SU-DHL-6 (cell line): ENCODE measurements around the gene SPOCD1.

ENCODE experiments used
- H2AFZ ChIP-seq: fragments of 200-600 bp; sonication (generic); 2 replicates; pipeline ENCODE4 v1.6.1; 2014; ENCODE audit warnings: low read depth, mild to moderate bottlenecking, moderate library complexity, mixed read lengths, antibody characterized with exemption, low read length; ENCODE audit not compliant: severe bottlenecking
- H3F3A ChIP-seq: fragments of 200-600 bp; shearing (Covaris generic); 2 replicates; pipeline ENCODE4 v1.6.0; 2016; ENCODE audit warnings: antibody characterized with exemption, mild to moderate bottlenecking; ENCODE audit not compliant: insufficient read depth
- H3K27ac ChIP-seq: fragments of 200-600 bp; sonication (generic); 2 replicates; pipeline ENCODE4 v1.5.1; 2016; ENCODE audit warnings: low read depth, mild to moderate bottlenecking, low read length, moderate library complexity, mixed read lengths
- H3K27me3 ChIP-seq: fragments of 200-600 bp; sonication (generic), shearing (Covaris generic); 2 replicates; pipeline ENCODE4 v1.6.0; 2014; ENCODE audit warnings: mild to moderate bottlenecking, low read length
- H3K36me3 ChIP-seq: fragments of 200-600 bp; sonication (generic); 2 replicates; pipeline ENCODE4 v1.6.1; 2014; ENCODE audit warnings: mild to moderate bottlenecking, low read length, mixed read lengths
- H3K4me2 ChIP-seq: fragments of 300-600, 200-600 bp; shearing (Covaris generic), sonication (generic); 2 replicates; pipeline ENCODE4 v1.6.0; 2014; ENCODE audit warnings: low read length, low read depth, mild to moderate bottlenecking; ENCODE audit not compliant: poor library complexity, severe bottlenecking
- H3K4me3 ChIP-seq: fragments of 200-600 bp; sonication (generic); 2 replicates; pipeline ENCODE4 v1.5.1; 2014; ENCODE audit warnings: antibody characterized with exemption, low read length, mild to moderate bottlenecking, mixed read lengths; ENCODE audit not compliant: insufficient read depth, poor library complexity, severe bottlenecking
- H3K79me2 ChIP-seq: fragments of 200-600 bp; sonication (generic); 2 replicates; pipeline ENCODE4 v1.6.1; 2014; ENCODE audit warnings: mild to moderate bottlenecking, low read length, moderate library complexity; ENCODE audit not compliant: insufficient read depth
- H3K9ac ChIP-seq: fragments of 200-600 bp; sonication (generic); 2 replicates; pipeline ENCODE4 v1.7.0; 2014; ENCODE audit warnings: mild to moderate bottlenecking, low read length
- H3K9me2 ChIP-seq: fragments of 200-600 bp; sonication (generic); replicated peaks from 2 replicates; pipeline ENCODE4 v1.6.1; 2014; ENCODE audit warnings: low read length; ENCODE audit not compliant: insufficient read depth
- H3K9me3 ChIP-seq: fragments of 200-600 bp; sonication (generic); 2 replicates; pipeline ENCODE4 v1.6.1; 2014; ENCODE audit warnings: low read length, mixed read lengths; ENCODE audit not compliant: insufficient read depth
- H4K20me1 ChIP-seq: fragments of 200-600 bp; sonication (generic); 2 replicates; pipeline ENCODE4 v1.6.1; 2014; ENCODE audit warnings: low read depth, mild to moderate bottlenecking, antibody characterized with exemption, low read length, moderate library complexity, mixed read lengths
- EZH2phosphoT487 ChIP-seq: fragments of 200-600 bp; sonication (generic), shearing (Covaris generic); conservative IDR thresholded peaks from 2 replicates; pipeline ENCODE4 v1.6.1; 2018; ENCODE audit warnings: mild to moderate bottlenecking, antibody characterized with exemption, low read length, moderate library complexity, mixed read lengths
- TF ChIP-seq, protein P1 (sequence below): fragments of 200-600 bp; sonication (generic); IDR thresholded peaks from one replicate; pipeline ENCODE4 v1.5.1; 2017; ENCODE audit warnings: antibody characterized with exemption, mild to moderate bottlenecking, low read length, moderate library complexity; ENCODE audit not compliant: insufficient read depth, poor library complexity, severe bottlenecking

The SPOCD1 gene

DNA sequence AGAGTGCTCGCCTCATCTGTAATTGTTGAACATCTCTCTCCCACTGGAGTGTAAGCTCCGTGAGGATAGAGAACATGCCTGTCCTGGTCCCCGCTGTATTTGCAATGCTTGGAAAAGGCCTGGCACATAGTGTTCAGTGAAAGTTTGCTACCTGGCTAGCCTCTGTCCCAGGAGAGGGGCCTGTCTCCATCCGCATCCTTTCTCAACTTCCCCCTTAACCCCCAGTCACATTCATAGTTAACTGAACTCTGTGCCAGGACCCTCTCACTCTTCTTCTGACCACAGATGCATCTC, 15.2 kb downstream of the SPOCD1 start:
- Histone ChIP-seq H3K9me2 (no peaks in the 10 kb centered on the region), H2AFZ (no peak overlapping the region), H3K4me2 (no peak overlapping the region), H3K79me2 (no peaks in the 10 kb centered on the region), H4K20me1 (no peaks in the 10 kb centered on the region), H3K36me3 (no peaks in the 10 kb centered on the region), H3K27ac (no peak overlapping the region), H3K9me3 (no peaks in the 10 kb centered on the region), H3F3A (no peaks in the 10 kb centered on the region), H3K9ac (no peak overlapping the region), H3K4me3 (no peak overlapping the region), H3K27me3 (no peaks in the 10 kb centered on the region)
- no peak for TF ChIP-seq EZH2phosphoT487
- TF ChIP-seq, protein P1, sequence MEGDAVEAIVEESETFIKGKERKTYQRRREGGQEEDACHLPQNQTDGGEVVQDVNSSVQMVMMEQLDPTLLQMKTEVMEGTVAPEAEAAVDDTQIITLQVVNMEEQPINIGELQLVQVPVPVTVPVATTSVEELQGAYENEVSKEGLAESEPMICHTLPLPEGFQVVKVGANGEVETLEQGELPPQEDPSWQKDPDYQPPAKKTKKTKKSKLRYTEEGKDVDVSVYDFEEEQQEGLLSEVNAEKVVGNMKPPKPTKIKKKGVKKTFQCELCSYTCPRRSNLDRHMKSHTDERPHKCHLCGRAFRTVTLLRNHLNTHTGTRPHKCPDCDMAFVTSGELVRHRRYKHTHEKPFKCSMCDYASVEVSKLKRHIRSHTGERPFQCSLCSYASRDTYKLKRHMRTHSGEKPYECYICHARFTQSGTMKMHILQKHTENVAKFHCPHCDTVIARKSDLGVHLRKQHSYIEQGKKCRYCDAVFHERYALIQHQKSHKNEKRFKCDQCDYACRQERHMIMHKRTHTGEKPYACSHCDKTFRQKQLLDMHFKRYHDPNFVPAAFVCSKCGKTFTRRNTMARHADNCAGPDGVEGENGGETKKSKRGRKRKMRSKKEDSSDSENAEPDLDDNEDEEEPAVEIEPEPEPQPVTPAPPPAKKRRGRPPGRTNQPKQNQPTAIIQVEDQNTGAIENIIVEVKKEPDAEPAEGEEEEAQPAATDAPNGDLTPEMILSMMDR, result no peak

DNA sequence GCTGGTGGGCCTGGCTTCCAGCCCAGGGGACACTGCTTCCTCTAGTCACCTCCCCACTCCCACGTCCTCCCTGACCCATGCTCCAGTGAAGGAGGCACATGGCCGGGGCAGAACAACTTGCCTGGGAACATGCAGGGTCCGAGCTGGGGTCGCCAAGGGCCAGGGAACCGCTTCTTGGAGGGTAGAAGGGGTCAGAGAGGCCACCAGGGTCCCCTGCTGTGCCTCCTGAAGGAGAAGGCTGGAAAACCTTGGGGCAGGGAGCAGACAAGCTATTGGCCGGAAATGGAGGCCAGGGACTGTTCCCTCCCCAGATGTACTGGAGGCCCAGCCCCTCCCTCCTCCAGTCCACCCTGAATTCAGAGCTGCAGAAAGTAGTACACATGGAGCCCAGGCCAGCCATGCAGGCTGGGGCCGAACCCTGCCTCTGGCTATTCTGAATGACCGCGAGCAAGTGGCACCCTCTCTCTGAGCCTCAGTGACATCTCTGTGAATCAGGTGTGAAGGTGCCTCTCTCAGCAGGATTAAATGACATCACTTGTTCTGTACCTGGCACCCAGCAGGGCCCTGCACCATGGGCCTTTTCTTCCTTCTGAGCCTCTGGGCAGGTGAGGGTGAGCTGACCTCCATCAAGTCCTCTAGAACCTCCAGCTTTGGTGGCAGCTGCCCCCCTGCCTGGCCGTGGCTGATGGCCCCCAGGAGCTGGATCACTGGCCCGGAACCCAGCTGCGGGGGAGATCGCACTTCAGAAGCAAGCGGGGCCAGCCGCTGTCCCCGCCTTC, 15.7 kb downstream of the SPOCD1 start:
- H3K4me2 ChIP-seq, result no peak overlapping the region
- no peaks in the 10 kb centered on the region for H3K27me3 ChIP-seq
- no peak overlapping the region for H3K4me3 ChIP-seq
- no peaks in the 10 kb centered on the region for H3K9me3 ChIP-seq
- no peak overlapping the region for H3K9ac ChIP-seq
- no peaks in the 10 kb centered on the region for H3K79me2 ChIP-seq
- H2AFZ ChIP-seq, result no peak overlapping the region
- TF ChIP-seq, protein P1, result no peak
- TF ChIP-seq EZH2phosphoT487, result no peak
- H3K36me3 ChIP-seq, result no peaks in the 10 kb centered on the region
- no peak overlapping the region for H3K27ac ChIP-seq
- no peaks in the 10 kb centered on the region for H4K20me1 ChIP-seq
- no peaks in the 10 kb centered on the region for H3K9me2 ChIP-seq
- H3F3A ChIP-seq, result no peaks in the 10 kb centered on the region

DNA sequence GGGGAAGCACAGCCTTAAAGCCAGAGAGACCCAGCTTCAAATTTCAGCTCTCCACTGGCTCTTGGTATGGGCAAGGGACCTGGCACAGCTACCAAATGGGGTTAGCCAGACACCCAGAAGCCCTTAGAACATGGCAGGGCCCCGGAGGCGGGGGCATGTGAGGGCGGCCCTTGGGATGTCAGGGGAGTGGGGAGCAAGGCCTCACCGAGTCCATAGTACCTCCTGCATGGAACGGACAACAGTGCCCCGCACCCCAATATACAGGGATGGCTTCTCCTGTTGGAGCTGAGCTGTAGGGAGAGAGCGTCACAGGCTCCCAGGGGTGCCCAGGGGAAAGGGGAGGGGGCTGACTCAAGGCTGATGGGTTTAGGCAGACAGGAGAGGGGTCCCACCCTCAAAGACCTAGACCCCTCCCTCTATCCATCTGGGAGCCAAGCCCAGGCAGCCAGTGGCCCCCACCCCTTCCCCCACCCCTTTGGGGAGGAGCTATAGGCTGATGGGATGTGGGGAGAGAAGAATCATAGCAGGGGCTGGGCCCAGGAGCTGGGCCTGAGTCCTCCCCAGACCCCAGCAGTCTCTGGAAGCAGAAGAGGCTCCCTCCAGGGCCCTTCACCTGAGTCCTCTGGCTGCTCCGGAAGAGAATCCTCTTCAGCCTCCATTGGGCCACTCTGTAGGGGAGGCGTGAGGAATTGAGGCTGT, 16.5 kb downstream of the SPOCD1 start:
- Histone ChIP-seq H3K4me2 (no peak overlapping the region), H3K9me2 (no peaks in the 10 kb centered on the region), H3K4me3 (no peak overlapping the region), H3F3A (no peaks in the 10 kb centered on the region), H3K9ac (no peak overlapping the region), H3K79me2 (no peaks in the 10 kb centered on the region), H3K36me3 (no peaks in the 10 kb centered on the region), H4K20me1 (no peaks in the 10 kb centered on the region), H3K27ac (no peak overlapping the region), H3K27me3 (no peaks in the 10 kb centered on the region), H3K9me3 (no peaks in the 10 kb centered on the region), H2AFZ (no peak overlapping the region)
- TF ChIP-seq, protein P1, result no peak
- TF ChIP-seq EZH2phosphoT487, result no peak
